DOHH2 (cell line): Measurements from ENCODE around the gene AP3S2.

ENCODE experiments used
- EZH2phosphoT487 ChIP-seq: fragments of 200-600 bp; sonication (generic); IDR thresholded peaks from 2 replicates; pipeline ENCODE4 v1.6.1; 2017; ENCODE audit warnings: borderline replicate concordance, mild to moderate bottlenecking, antibody characterized with exemption, low read length, moderate library complexity, mixed read lengths
- TF ChIP-seq, protein P1 (sequence below): fragments of 200-600 bp; sonication (generic); IDR thresholded peaks from one replicate; pipeline ENCODE4 v1.5.1; 2014; ENCODE audit warnings: antibody characterized with exemption, mild to moderate bottlenecking, low read depth, low read length; ENCODE audit not compliant: poor library complexity, severe bottlenecking

- TF ChIP-seq, protein P1, sequence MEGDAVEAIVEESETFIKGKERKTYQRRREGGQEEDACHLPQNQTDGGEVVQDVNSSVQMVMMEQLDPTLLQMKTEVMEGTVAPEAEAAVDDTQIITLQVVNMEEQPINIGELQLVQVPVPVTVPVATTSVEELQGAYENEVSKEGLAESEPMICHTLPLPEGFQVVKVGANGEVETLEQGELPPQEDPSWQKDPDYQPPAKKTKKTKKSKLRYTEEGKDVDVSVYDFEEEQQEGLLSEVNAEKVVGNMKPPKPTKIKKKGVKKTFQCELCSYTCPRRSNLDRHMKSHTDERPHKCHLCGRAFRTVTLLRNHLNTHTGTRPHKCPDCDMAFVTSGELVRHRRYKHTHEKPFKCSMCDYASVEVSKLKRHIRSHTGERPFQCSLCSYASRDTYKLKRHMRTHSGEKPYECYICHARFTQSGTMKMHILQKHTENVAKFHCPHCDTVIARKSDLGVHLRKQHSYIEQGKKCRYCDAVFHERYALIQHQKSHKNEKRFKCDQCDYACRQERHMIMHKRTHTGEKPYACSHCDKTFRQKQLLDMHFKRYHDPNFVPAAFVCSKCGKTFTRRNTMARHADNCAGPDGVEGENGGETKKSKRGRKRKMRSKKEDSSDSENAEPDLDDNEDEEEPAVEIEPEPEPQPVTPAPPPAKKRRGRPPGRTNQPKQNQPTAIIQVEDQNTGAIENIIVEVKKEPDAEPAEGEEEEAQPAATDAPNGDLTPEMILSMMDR, result no peak
- no peak for TF ChIP-seq EZH2phosphoT487
Observed at GRCh38 chr15:89785774-89786140, 108.0 kb downstream of the AP3S2 start.
